Fibroblast of lung (primary cell): ENCODE measurements around the gene SHISAL1. TPM values are rescaled to one million over a fixed set of nuclear protein-coding genes. Genes with fewer than 3 reads are reported as not detected.

Source experiments
- DNase-seq, 2 donors: peaks; one replicate each; pipeline versions ENCODE4 v3.0.0 to v3.0.0-alpha.2; 2010; ENCODE audit warnings: low read depth in 2 of 2
- H2AFZ ChIP-seq: 2 replicates; pipeline ENCODE4 v1.5.1; 2012; ENCODE audit warnings: low read length, control low read depth, inconsistent platforms
- H3K27ac ChIP-seq: 2 replicates; pipeline ENCODE4 v1.5.1; 2011; ENCODE audit warnings: low read length, control low read depth; ENCODE audit not compliant: insufficient read depth
- H3K27me3 ChIP-seq: 2 replicates; pipeline ENCODE4 v1.5.1; 2011; ENCODE audit warnings: mild to moderate bottlenecking, low read length; ENCODE audit not compliant: control insufficient read depth, insufficient read depth
- H3K36me3 ChIP-seq: 2 replicates; pipeline ENCODE4 v1.5.1; 2011; ENCODE audit warnings: low read length; ENCODE audit not compliant: control insufficient read depth, insufficient read depth
- H3K4me1 ChIP-seq: 2 replicates; pipeline ENCODE4 v1.5.1; 2011; ENCODE audit warnings: low read length; ENCODE audit not compliant: control insufficient read depth, insufficient read depth; ENCODE audit errors: extremely low read depth
- H3K4me2 ChIP-seq: 2 replicates; pipeline ENCODE4 v1.5.1; 2011; ENCODE audit warnings: low read length, control low read depth; ENCODE audit not compliant: insufficient read depth; ENCODE audit errors: extremely low read depth
- H3K4me3 ChIP-seq, 4 experiments: fragments of 200-600 bp in 1 of 4; sonication (generic) in 1 of 4; replicated peaks in 1 of 4; 2 replicates each; pipeline ENCODE4 v1.5.1; 2011 to 2016; ENCODE audit warnings: low read length in 4 of 4, low read depth in 3 of 4, mild to moderate bottlenecking in 3 of 4, control low read depth in 2 of 4, inconsistent platforms in 1 of 4, mixed read lengths in 1 of 4; ENCODE audit not compliant: insufficient read depth in 1 of 4; ENCODE audit errors: control extremely low read depth in 1 of 4
- H3K79me2 ChIP-seq: 2 replicates; pipeline ENCODE4 v1.5.1; 2012; ENCODE audit warnings: mild to moderate bottlenecking, low read length, inconsistent platforms; ENCODE audit not compliant: control insufficient read depth, insufficient read depth
- H3K9ac ChIP-seq: 2 replicates; pipeline ENCODE4 v1.5.1; 2011; ENCODE audit warnings: mild to moderate bottlenecking, low read length, control low read depth; ENCODE audit not compliant: insufficient read depth
- H3K9me3 ChIP-seq: 2 replicates; pipeline ENCODE4 v1.5.1; 2012; ENCODE audit warnings: low read depth, low read length; ENCODE audit not compliant: control insufficient read depth, insufficient read depth
- H4K20me1 ChIP-seq: 2 replicates; pipeline ENCODE4 v1.5.1; 2011; ENCODE audit warnings: low read length; ENCODE audit not compliant: control insufficient read depth, insufficient read depth; ENCODE audit errors: extremely low read depth
- EZH2 ChIP-seq: IDR thresholded peaks from 2 replicates; pipeline ENCODE4 v1.5.1; 2012; ENCODE audit warnings: low read length, control low read depth, mild to moderate bottlenecking; ENCODE audit errors: missing control alignments
- polyA plus RNA-seq, 2 donors: library from polyadenylated mRNA; depleted of rRNA in 1 of 2; stranded (reverse) in 1 of 2; unstranded in 1 of 2; fragments of >200 nt; gene quantifications; 2 replicates each; pipeline ENCODE4 v1.2.1, GENCODE V29; 2011 to 2012; ENCODE audit warnings: missing spikeins in 1 of 2
- total RNA-seq: library from RNA; depleted of rRNA; stranded (reverse); fragments of >200 nt; gene quantifications from 2 replicates; pipeline ENCODE4 v1.2.1, GENCODE V29; 2014
- TF ChIP-seq, protein P1 (sequence below), 2 donors: IDR thresholded peaks in 1 of 2; conservative IDR thresholded peaks in 1 of 2; 1 replicate in 1 of 2; 2 replicates in 1 of 2; pipeline ENCODE4 v1.5.1; 2011 to 2012; ENCODE audit warnings: low read length in 2 of 2, control low read depth in 1 of 2, inconsistent platforms in 1 of 2, low read depth in 1 of 2, mild to moderate bottlenecking in 1 of 2

SHISAL1 gene
- total and polyA plus RNA-seq, 2 donors (not counting 1 experiment from before 2014, with no cell fraction given) = 0.73 to 3.5 TPM

GRCh38 chr22:44261861-44262595 is 50.7 kb downstream of the SHISAL1 start:
- Histone ChIP-seq H3K36me3 (no peaks in the 10 kb centered on the region), H3K9me3 (no peaks in the 10 kb centered on the region), H3K27ac (no peak overlapping the region), H3K4me2 (no peak overlapping the region), H3K4me3 (no peak overlapping the region), H3K27me3 (peaks cover 2% of the 10 kb centered on the region), H4K20me1 (no peaks in the 10 kb centered on the region), H3K79me2 (no peaks in the 10 kb centered on the region), H3K4me1 (no peaks in the 10 kb centered on the region), H3K9ac (no peak overlapping the region), H2AFZ (no peak overlapping the region)
- DNase-seq = peak in 1 of 2 donors; percentile 5
- TF ChIP-seq, protein P1, sequence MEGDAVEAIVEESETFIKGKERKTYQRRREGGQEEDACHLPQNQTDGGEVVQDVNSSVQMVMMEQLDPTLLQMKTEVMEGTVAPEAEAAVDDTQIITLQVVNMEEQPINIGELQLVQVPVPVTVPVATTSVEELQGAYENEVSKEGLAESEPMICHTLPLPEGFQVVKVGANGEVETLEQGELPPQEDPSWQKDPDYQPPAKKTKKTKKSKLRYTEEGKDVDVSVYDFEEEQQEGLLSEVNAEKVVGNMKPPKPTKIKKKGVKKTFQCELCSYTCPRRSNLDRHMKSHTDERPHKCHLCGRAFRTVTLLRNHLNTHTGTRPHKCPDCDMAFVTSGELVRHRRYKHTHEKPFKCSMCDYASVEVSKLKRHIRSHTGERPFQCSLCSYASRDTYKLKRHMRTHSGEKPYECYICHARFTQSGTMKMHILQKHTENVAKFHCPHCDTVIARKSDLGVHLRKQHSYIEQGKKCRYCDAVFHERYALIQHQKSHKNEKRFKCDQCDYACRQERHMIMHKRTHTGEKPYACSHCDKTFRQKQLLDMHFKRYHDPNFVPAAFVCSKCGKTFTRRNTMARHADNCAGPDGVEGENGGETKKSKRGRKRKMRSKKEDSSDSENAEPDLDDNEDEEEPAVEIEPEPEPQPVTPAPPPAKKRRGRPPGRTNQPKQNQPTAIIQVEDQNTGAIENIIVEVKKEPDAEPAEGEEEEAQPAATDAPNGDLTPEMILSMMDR (conservative IDR thresholded peaks at IDR 0.05 in 1 of 2, IDR thresholded peaks at IDR 0.05 in 1 of 2; ENCODE audit: low read depth in 1 of 2, low read length in 2 of 2) = no peak
- TF ChIP-seq EZH2 = no peak

DNA sequence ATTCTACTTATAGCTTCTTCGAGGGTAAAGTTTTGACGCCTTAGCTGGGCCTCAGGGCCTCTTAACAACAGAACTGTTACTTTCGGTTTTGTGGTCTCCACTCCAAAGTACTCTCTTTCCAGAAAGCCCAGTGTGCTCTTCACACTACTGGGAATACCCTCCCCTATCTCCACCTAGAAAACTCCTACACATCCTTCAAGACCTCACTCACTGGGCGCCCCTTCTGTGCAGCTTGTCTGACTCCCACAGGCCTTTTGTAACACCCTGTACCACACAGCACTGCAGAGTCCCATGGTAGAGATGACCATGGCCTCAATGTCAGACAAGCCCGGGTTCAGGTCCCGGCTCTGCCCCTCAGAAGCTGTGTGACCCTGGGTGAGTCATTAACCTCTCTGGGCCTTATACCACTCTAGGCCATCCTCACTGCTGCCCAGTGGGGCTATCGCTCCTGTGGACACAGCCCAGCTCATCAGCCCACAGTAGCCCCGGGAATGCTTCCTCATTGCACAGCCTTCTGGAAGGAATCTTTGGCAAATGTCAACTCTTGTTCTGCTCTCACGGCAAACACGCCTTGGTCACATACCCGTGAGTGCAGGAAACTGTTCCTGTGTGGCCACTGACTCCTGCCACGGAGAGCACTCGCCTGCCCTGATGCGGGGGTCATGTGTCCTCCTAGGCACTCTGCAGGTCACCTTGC is 51.4 kb downstream of the SHISAL1 start:
- H3K4me1 ChIP-seq = no peaks in the 10 kb centered on the region
- no peaks in the 10 kb centered on the region for H3K79me2 ChIP-seq
- H3K9ac ChIP-seq = no peak overlapping the region
- peaks cover 6% of the 10 kb centered on the region for H3K27me3 ChIP-seq
- H3K4me3 ChIP-seq = no peak overlapping the region
- H3K9me3 ChIP-seq = no peaks in the 10 kb centered on the region
- no peak overlapping the region for H3K27ac ChIP-seq
- DNase-seq = no peak
- H3K4me2 ChIP-seq = no peak overlapping the region
- TF ChIP-seq EZH2 = no peak
- TF ChIP-seq, protein P1 (conservative IDR thresholded peaks at IDR 0.05 in 1 of 2, IDR thresholded peaks at IDR 0.05 in 1 of 2; ENCODE audit: low read depth in 1 of 2, low read length in 2 of 2) = no peak
- no peaks in the 10 kb centered on the region for H4K20me1 ChIP-seq
- H3K36me3 ChIP-seq = no peaks in the 10 kb centered on the region
- H2AFZ ChIP-seq = no peak overlapping the region

- no peak for DNase-seq
- no peak for TF ChIP-seq EZH2
- TF ChIP-seq, protein P1 (conservative IDR thresholded peaks at IDR 0.05 in 1 of 2, IDR thresholded peaks at IDR 0.05 in 1 of 2; ENCODE audit: low read depth in 1 of 2, low read length in 2 of 2) = no peak
- Histone ChIP-seq H3K36me3 (no peaks in the 10 kb centered on the region), H3K79me2 (no peaks in the 10 kb centered on the region), H3K9ac (no peak overlapping the region), H2AFZ (no peak overlapping the region), H3K9me3 (no peaks in the 10 kb centered on the region), H3K4me2 (no peak overlapping the region), H3K27me3 (peaks cover 6% of the 10 kb centered on the region), H3K27ac (no peak overlapping the region), H4K20me1 (no peaks in the 10 kb centered on the region), H3K4me1 (no peaks in the 10 kb centered on the region), H3K4me3 (no peak overlapping the region)
These were observed 52.3 kb downstream of the SHISAL1 start for GRCh38 chr22:44260216-44261035.
